AG09309 (cell line): Measurements from ENCODE around the gene MCM3AP.
A peak's percentile ranks its signal among the peaks of the same experiment; 100 is the strongest.

Experiments
- DNase-seq: peaks from one replicate; pipeline ENCODE4 v3.0.0-alpha.2; 2010; ENCODE audit warnings: low read depth
- H3K4me3 ChIP-seq: 2 replicates; pipeline ENCODE4 v1.5.1; 2011; ENCODE audit warnings: mild to moderate bottlenecking, low read depth, low read length, moderate library complexity; ENCODE audit not compliant: control insufficient read depth
- CTCF ChIP-seq: IDR thresholded peaks from 2 replicates; pipeline ENCODE4 v1.5.1; 2011; ENCODE audit warnings: mild to moderate bottlenecking, low read depth, low read length, inconsistent platforms; ENCODE audit not compliant: insufficient read depth, control insufficient read depth; ENCODE audit errors: missing control alignments

The MCM3AP gene

GRCh38 chr21:46239817-46240325 lies 45.5 kb downstream of the MCM3AP start:
- TF ChIP-seq CTCF = no peak
- no peak for DNase-seq
- no peak overlapping the region for H3K4me3 ChIP-seq

GRCh38 chr21:46237474-46237873 lies 47.9 kb downstream of the MCM3AP start:
- DNase-seq = no peak
- no peak overlapping the region for H3K4me3 ChIP-seq
- no peak for TF ChIP-seq CTCF

GRCh38 chr21:46234436-46234950 lies 50.9 kb downstream of the MCM3AP start:
- TF ChIP-seq CTCF = no peak
- DNase-seq = no peak
- H3K4me3 ChIP-seq = no peak overlapping the region

- TF ChIP-seq CTCF = no peak
- H3K4me3 ChIP-seq = no peak overlapping the region; the same call in 1 of the 2 replicates
- no peak for DNase-seq
Observed at GRCh38 chr21:46229923-46230260, 55.5 kb downstream of the MCM3AP start.

- no peak for DNase-seq
- H3K4me3 ChIP-seq = peak overlapping the region; percentile 54
- TF ChIP-seq CTCF = peak; percentile 62
Observed at GRCh38 chr21:46229133-46229922, 56.1 kb downstream of the MCM3AP start.

GRCh38 chr21:46228345-46229051 lies 56.9 kb downstream of the MCM3AP start, which contains the start of gene LSS:
TSS of gene LSS (minus strand) at chr21:46228774. CDS start at chr21:46228745, 29 bp downstream.
- peak within 1 kb of the TSS; percentile 55 for H3K4me3 ChIP-seq
- DNase-seq = peak; percentile 89
- TF ChIP-seq CTCF = no peak
